SKM-1 treated with dmso at 0.1 percent for 144 hours (cell line): ENCODE results near the gene MRPS27.
"Not testable (repeated sequence)": the region's sequence is repeated elsewhere in the genome, so short reads cannot be mapped to it uniquely, and the experiment has no call there.

Experiments
- DNase-seq: peaks from one replicate; lab custom pipeline; 2025; ENCODE audit not compliant: unreplicated experiment; lab: John Stamatoyannopoulos, UW

Gene MRPS27

DNA sequence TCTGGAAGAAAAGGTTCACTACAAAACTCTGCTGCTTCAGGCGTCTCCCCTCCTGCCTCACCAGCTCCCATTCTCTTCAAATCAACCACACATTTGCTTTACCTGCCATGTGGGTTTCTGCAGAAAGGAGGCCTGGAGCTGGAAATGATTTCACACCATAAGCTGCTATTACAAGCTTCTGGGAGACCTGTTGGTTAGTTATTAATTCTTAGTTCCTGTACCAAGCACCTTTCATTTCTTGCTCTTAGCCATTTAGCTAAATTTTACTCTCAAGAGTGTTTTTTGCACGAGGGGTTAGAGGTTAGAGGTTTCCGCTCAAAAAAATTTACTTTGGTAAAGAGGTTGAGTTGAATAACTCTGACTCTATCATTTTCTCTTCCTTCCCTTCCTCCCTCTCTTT, 142.5 kb downstream of the MRPS27 start:
- DNase-seq = no peak

- DNase-seq = no peak
Observed at GRCh38 chr5:72172786-72173185, 147.3 kb downstream of the MRPS27 start.

DNA sequence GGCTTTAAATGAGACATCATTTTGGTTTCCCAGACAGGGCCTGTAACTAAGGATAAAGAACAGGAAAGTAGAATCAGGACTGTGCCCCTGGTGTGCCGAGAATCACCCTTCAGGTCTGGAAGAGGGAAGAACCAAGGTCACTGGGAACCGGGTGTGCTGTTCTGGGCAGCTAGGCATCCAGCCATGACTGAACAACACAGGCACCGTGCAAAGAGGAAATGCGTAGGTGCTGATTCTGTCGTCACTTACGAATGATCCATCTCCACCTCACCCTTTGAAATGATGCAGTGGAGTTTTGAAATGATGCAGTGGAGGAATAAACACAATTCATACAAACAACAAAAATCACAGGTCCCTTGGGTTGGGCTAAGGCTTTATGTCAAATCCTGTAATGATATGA, 148.4 kb downstream of the MRPS27 start:
- no peak for DNase-seq

DNA sequence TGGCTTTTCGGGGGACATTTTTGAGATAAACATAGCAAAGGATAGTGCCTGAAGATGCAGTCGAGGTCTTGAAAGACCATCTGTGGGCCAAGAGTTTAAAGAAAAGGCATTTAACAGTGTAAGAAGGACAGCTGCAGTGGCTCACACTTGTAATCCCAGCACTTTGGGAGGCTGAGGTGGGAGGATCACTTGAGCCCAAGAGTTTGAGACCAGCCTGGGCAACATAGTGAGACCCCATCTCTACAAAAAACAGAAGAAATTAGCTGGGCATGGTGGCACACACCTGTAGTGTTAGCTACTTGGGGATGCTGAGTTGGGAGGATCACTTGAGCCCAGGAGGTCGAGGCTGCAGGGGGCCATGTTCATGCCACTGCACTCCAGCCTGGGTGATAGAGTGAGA, 148.9 kb downstream of the MRPS27 start:
- DNase-seq = not testable (repeated sequence)

DNA sequence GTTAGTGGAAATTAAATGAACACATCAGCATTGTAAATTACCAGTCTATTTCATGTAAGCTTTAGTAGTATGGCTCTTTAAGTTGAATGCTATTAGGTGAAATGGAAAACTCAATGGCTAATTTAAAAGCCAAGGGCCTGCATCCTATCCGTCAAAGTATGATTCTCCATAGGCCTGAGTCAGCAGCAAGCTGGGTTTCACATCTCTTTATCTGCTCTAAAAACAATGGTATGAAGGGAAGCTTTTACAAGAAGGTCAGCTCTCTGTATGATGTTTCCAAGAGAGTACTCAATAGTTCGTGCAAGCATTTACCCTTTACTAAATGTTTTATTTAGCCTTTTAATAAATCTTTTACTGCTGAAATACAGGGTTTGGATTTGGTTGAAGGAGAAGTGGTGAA, 149.9 kb downstream of the MRPS27 start:
- DNase-seq = no peak
